Suprapubic skin (tissue), 4 donors: ENCODE data around the gene ABCC2. TPM values are rescaled to one million over a fixed set of nuclear protein-coding genes. Genes with fewer than 3 reads are reported as not detected.

ENCODE experiments used
- DNase-seq, 2 donors: peaks; one replicate each; pipeline ENCODE4 v3.0.0-alpha.2; 2019; ENCODE audit warnings: low spot score in 2 of 2
- H3K27ac ChIP-seq: fragments of 200-600 bp; sonication (generic); one replicate; pipeline ENCODE4 v1.5.1; 2019
- H3K27me3 ChIP-seq: fragments of 200-600 bp; sonication (generic); one replicate; pipeline ENCODE4 v1.5.1; 2019
- H3K36me3 ChIP-seq: fragments of 200-600 bp; sonication (generic); one replicate; pipeline ENCODE4 v1.5.1; 2019
- H3K4me1 ChIP-seq: fragments of 200-600 bp; sonication (generic); one replicate; pipeline ENCODE4 v1.5.1; 2019
- H3K4me3 ChIP-seq: fragments of 200-600 bp; sonication (generic); one replicate; pipeline ENCODE4 v1.5.1; 2019; ENCODE audit warnings: mild to moderate bottlenecking
- H3K9me3 ChIP-seq: fragments of 200-600 bp; sonication (generic); one replicate; pipeline ENCODE4 v1.5.1; 2019
- CTCF ChIP-seq, 2 donors: fragments of 200-600 bp in 1 of 2; fragments of 450-650 bp in 1 of 2; sonication (generic) in 1 of 2; IDR thresholded peaks; one replicate each; pipeline ENCODE4 v1.5.1; 2016 to 2019; ENCODE audit warnings: antibody characterized with exemption in 2 of 2, mild to moderate bottlenecking in 1 of 2, moderate library complexity in 1 of 2
- EP300 ChIP-seq: sonication (generic); formaldehyde crosslinking; IDR thresholded peaks from one replicate; pipeline ENCODE4 v1.6.1; 2017; ENCODE audit warnings: antibody characterized with exemption
- POLR2A ChIP-seq, 2 donors: fragments of 450-650 bp; IDR thresholded peaks; one replicate each; pipeline ENCODE4 v1.6.1; 2017; ENCODE audit warnings: antibody characterized with exemption in 2 of 2, mild to moderate bottlenecking in 2 of 2, moderate library complexity in 2 of 2
- POLR2AphosphoS5 ChIP-seq, 3 donors: sonication (generic); formaldehyde crosslinking; IDR thresholded peaks; one replicate each; pipeline ENCODE4 v1.6.1; 2017; ENCODE audit warnings: antibody characterized with exemption in 3 of 3
- WGBS: methylation state at CpG from one replicate; pipeline ENCODE4 v1.1.5; 2018; 5-methylcytosine and 5-hydroxymethylcytosine counted together
- total RNA-seq, 4 donors: library from RNA; depleted of rRNA; stranded (reverse); fragments of >200 nt; gene quantifications; one replicate each; pipeline ENCODE4 v1.1.0, GENCODE V29; 2016

The ABCC2 gene
- total RNA-seq, 4 donors from 2014 or later: 1.4 to 4.4 (median 2.7) TPM

- TF ChIP-seq POLR2A (IDR thresholded peaks at IDR 0.05) (no peak), EP300 (no peak), CTCF (IDR thresholded peaks at IDR 0.05) (no peak), POLR2AphosphoS5 (IDR thresholded peaks at IDR 0.05) (no peak)
- Histone ChIP-seq H3K36me3 (no peaks in the 10 kb centered on the region), H3K4me3 (no peak overlapping the region), H3K9me3 (no peaks in the 10 kb centered on the region), H3K4me1 (no peaks in the 10 kb centered on the region), H3K27ac (no peak overlapping the region), H3K27me3 (no peaks in the 10 kb centered on the region)
- WGBS: 87% methylated on average over 3 of the region's 3 CpGs
- DNase-seq: no peak
Measured at GRCh38 chr10:99798920-99799319, 16.5 kb downstream of the ABCC2 start.

GRCh38 chr10:99799613-99800012, 17.2 kb downstream of the ABCC2 start:
- WGBS: 94% methylated on average over 4 of the region's 4 CpGs
- Histone ChIP-seq H3K4me1 (no peaks in the 10 kb centered on the region), H3K9me3 (no peaks in the 10 kb centered on the region)

GRCh38 chr10:99804471-99804870, 22.0 kb downstream of the ABCC2 start:
- no peak for TF ChIP-seq POLR2AphosphoS5 (IDR thresholded peaks at IDR 0.05)
- TF ChIP-seq CTCF (IDR thresholded peaks at IDR 0.05): no peak
- TF ChIP-seq POLR2A (IDR thresholded peaks at IDR 0.05): no peak
- no peak for TF ChIP-seq EP300
- WGBS: 94% methylated on average over 3 of the region's 3 CpGs
- DNase-seq: no peak
- no peaks in the 10 kb centered on the region for H3K27me3 ChIP-seq
- no peaks in the 10 kb centered on the region for H3K36me3 ChIP-seq
- no peak overlapping the region for H3K4me3 ChIP-seq
- H3K27ac ChIP-seq: no peak overlapping the region
- no peaks in the 10 kb centered on the region for H3K9me3 ChIP-seq
- no peaks in the 10 kb centered on the region for H3K4me1 ChIP-seq

More at GRCh38 chr10:99799613-99800012, 17.2 kb downstream of the ABCC2 start:
- no peak for DNase-seq
- Histone ChIP-seq H3K27ac (no peak overlapping the region), H3K4me3 (no peak overlapping the region), H3K27me3 (no peaks in the 10 kb centered on the region), H3K36me3 (no peaks in the 10 kb centered on the region)
- TF ChIP-seq POLR2A (IDR thresholded peaks at IDR 0.05) (no peak), POLR2AphosphoS5 (IDR thresholded peaks at IDR 0.05) (no peak), EP300 (no peak), CTCF (IDR thresholded peaks at IDR 0.05) (no peak)

GRCh38 chr10:99805190-99805589, 22.8 kb downstream of the ABCC2 start:
- no peak for TF ChIP-seq POLR2AphosphoS5 (IDR thresholded peaks at IDR 0.05)
- no peak for TF ChIP-seq CTCF (IDR thresholded peaks at IDR 0.05)
- no peak for TF ChIP-seq EP300
- no peak for TF ChIP-seq POLR2A (IDR thresholded peaks at IDR 0.05)
- Histone ChIP-seq H3K4me3 (no peak overlapping the region), H3K27me3 (no peaks in the 10 kb centered on the region), H3K9me3 (no peaks in the 10 kb centered on the region), H3K4me1 (peaks cover 3% of the 10 kb centered on the region), H3K27ac (no peak overlapping the region), H3K36me3 (no peaks in the 10 kb centered on the region)
- 88% methylated on average over 5 of the region's 5 CpGs for WGBS
- DNase-seq: no peak

GRCh38 chr10:99806091-99806490, 23.7 kb downstream of the ABCC2 start:
- WGBS: 57% methylated on average over 3 of the region's 3 CpGs
- no peak for DNase-seq
- no peak for TF ChIP-seq EP300
- TF ChIP-seq POLR2AphosphoS5 (IDR thresholded peaks at IDR 0.05): no peak
- no peak for TF ChIP-seq POLR2A (IDR thresholded peaks at IDR 0.05)
- no peak for TF ChIP-seq CTCF (IDR thresholded peaks at IDR 0.05)
- H3K27ac ChIP-seq: no peak overlapping the region
- no peak overlapping the region for H3K4me3 ChIP-seq
- H3K9me3 ChIP-seq: no peaks in the 10 kb centered on the region
- H3K36me3 ChIP-seq: no peaks in the 10 kb centered on the region
- H3K27me3 ChIP-seq: no peaks in the 10 kb centered on the region
- H3K4me1 ChIP-seq: peaks cover 3% of the 10 kb centered on the region
